ENCODE results near the gene ROS1.

The ROS1 gene

DNA sequence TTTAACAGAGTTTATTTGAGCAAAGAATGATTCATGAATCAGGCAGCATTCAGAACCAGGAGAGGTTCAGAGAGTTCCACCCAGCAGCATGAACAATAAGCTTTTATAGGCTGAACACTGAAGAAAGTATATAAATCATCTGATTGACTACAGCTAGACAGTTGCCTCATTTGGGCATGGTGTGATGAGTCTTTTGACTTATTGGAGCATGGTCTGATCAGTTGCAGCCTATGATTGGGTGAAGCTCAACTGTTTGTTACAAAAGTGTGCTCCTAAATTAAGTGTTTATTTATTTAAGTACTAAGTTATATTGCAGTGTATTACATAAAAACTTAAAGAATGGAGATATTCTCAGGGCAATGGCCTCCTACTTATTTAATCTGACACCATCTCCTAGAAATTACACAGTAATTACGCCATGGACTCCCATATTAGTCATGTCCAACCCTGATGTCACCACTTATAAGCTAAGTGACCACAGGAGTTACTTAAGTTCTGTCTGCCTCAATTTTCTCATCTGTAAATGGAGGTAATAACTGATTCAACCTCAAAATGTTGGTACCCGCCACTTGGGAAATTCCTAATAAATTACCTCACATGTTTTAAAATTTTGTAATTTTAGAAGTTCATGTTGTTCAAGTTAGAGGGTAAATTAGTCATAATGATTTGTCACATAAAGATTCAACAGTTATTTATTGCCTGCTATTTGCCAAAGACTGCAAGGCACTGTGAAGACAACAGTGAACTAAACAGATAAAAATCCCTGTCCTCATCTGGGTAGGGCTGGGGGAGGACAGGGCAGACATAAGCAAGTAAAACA lies 15.2 kb upstream of the ROS1 start:
- no peak for DNase-seq

- DNase-seq: no peak
Observed at GRCh38 chr6:117432273-117432672, 6.5 kb upstream of the ROS1 start.

DNA sequence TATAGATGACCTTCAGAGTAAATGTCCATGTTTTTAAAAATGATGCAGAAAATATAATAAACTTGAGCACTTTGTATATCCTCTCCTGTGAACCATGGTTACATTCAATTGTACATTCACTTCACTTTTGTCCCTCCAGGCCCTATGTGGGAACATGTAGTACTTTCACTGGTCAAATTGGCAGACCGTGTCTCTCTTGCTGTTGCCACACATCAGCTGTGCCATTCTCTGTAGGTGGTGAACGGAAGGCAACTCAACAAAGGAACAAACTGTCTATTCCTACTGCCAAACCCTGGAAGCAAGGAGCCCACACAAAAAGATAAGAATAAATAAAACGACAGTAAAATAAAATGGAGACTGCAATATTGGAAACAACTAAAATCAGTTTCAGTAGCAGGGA lies 2.0 kb downstream of the ROS1 start:
- DNase-seq: no peak

DNA sequence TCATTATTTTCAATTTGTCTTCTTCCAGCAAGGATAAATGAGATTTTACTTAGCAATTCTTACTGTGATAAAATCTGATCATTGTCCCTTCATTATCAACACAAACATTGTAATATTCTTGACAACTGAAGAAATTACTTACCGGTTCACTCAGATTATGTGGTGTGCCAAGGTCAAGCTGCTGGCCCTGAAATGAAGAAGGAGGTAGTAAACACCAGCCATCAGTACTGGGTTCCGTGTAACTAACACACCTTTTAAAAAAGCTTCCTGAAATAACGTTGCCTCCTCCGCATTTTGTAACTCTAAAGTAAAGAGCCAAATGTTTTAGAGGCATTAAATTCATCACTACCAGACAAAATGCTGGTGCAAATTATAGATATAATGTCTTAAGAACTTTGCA lies 7.4 kb downstream of the ROS1 start:
- DNase-seq: no peak

GRCh38 chr6:117417851-117418250 lies 7.9 kb downstream of the ROS1 start:
- DNase-seq: no peak

DNA sequence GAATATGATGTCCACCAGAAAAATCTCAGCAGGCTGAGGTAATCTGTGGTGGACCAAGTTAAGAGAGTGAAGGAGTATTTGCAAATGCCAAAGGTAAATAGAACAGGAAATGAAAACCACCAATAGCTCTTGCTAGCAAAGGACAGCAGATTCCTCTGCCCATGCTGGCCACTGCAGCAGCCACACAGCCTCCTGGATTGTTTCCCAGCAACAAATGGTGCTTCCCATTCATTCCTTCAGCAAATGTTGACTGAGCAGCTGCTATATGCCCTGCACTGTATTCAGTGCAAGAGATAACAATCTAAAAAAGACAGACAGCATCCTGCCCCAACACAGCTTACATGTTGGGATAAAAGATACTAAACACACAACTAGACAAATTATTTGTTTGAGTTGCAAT lies 11.0 kb downstream of the ROS1 start:
- no peak for DNase-seq

- no peak for DNase-seq
Observed at GRCh38 chr6:117411474-117411873, 14.3 kb downstream of the ROS1 start.

DNA sequence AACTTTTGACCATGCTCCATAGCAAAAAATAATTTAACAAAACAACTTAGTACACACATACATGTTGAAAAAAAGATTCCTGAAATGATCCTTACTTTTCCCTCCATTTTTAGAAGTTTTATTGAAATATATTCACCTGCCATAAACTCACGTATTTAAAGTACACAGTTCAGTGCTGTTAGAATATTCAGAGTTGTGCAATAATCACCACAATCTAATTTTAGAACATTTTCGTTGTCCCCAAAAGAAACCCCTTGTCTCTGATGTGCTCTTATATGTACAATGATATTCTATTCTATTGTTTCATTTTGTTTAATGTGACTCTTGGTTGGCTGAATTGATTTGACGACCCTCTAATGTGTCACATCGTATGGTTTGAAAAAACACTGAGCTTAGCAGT lies 15.9 kb downstream of the ROS1 start:
- DNase-seq: no peak

DNA sequence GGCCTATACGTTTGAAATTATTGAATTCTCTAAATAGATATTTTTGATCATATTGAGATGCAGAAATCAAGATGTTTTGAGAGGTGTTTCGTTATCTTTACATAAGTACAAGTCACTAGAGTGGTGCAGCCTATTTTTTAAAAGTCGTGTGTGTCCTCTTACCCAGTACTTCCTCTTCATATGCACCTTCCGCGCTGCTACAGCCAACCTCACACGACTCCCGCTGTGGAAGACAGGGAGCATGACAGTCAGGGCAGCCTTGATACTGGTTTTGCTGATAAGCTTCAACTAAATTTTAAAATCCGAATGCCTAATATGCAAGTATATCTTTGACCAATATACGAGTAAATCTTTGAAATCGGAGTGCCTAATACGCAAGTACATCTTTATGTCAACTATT lies 16.3 kb downstream of the ROS1 start:
- no peak for DNase-seq

DNA sequence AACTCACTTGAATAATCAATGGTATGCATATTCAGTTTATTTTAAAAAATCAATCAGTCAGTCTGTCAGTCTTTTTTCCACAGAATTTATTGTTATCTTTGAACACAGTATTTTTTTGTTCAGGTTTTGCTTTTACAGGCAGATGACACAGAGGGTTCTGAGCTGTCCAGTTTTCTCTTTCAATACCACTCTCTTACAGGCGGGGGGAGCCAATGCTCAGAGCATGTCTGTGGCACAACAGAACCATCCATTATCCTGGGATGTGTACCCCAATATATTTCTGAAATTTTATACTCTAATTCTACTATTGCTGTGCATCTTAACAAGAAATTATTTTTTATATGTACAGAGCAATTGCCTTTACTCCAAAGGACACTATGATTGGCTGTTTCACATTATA lies 21.2 kb downstream of the ROS1 start:
- no peak for DNase-seq

DNA sequence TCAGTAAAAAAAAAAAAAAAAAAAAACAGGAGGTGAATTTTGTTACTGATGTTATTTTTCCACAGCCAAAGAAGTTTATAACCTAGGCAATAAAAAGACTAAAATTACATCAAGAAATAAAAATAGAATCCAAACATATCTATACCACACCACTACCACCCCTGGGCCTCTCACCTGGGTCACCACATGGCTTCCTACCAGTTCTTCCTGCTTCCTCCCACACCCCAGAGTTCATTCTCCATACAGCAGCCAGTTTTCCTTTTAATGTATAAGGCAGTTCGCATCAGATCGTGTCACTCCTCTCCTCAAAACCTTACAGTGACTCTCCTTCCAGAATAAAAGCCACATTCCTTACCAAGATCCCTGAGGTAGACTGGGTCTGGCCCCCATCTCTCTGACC lies 23.9 kb downstream of the ROS1 start:
- no peak for DNase-seq

- no peak for DNase-seq
Observed at GRCh38 chr6:117399924-117400323, 25.8 kb downstream of the ROS1 start.

DNA sequence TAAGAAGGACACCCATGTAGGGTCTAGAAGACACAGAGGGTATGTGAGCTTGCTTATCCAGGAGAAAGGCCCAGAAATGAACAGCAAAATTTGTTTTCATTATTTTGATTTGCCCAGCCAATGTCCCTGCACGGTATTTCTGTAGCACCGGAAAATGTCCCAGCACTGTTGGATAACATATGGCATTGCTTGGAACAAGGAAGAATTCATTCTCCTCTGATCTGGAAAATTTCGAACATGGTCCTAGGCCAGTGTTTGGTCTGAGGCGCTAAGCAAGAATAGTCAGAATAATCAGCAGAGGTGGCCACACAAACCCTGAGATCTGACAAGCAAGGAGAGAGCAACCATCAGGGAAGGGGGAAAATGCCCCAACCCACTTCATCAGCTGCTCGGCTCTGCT lies 26.6 kb downstream of the ROS1 start:
- DNase-seq: no peak

DNA sequence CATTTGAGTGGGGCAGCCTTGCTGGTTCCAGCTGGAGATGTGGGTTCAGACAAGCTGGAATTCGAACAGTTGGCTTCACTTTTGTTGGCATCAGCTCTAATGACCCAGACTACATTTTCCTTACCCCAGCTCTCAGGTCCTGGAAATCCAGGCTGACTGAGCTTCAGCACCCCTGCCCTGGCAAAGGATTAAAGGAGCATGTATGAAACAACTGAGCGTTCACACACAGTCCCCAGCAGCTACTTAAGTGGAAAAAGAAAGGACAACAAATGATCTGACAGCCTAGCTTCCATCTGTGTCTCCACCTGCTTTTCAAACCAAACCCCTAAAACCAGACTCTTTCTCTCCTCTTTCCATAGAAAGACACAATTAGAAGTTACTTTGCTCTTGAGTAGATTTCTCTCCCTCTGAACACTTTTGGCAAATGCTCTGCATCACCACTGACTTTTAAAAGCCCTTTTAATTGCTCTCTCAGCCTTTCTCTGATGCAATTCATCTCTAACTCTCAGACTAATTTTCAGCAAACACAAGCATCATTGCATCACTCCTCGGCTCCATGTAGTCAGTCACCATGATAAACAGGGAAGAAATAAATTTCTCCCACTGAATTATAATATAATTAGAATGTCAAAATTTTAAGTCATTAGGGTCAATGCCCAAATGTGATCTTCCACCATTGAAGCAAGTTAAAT lies 28.1 kb downstream of the ROS1 start:
- DNase-seq: no peak

DNA sequence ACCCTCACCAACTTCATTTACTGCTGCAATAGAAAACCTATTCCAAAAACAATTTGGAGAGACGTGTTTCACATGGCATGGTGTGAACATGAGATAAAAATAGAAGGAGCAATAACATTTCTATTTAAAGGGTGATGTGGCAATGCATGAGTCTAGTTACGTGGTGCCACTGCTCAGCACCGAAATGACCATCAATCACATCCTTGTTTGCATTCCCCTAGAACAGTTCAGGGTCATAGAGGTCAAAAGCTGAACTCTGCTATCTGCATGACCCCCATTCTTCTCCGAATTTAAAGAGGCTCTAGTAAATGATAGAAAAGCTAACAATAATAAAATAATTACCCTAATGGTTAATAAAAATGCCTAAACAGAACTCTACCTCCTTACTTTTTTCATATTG lies 29.5 kb downstream of the ROS1 start:
- DNase-seq: no peak

GRCh38 chr6:117395164-117395563 lies 30.6 kb downstream of the ROS1 start:
- DNase-seq: no peak

DNA sequence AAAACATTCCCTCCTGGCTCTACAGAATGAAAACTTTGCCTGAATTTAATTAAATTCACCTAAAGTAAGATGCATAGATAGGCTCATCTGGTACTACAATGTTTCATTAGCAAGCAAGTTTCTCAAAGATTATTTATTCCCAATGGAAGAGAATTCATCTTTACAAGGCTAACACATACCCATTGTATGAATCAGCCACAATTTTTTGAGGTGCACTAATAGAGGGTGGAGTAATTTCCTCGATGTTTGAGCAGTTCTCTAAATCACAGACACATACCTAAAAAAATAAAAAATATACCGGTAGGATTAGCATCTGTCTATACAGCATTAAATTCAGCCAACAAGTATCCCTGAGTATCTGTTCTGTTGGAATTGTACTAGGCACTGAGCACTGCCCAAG lies 32.7 kb downstream of the ROS1 start:
- DNase-seq: no peak

- no peak for DNase-seq
Observed at GRCh38 chr6:117391874-117392583, 33.7 kb downstream of the ROS1 start.

GRCh38 chr6:117389227-117390057 lies 36.3 kb downstream of the ROS1 start:
- DNase-seq: no peak

- no peak for DNase-seq
Observed at GRCh38 chr6:117387454-117387974, 38.2 kb downstream of the ROS1 start.

DNA sequence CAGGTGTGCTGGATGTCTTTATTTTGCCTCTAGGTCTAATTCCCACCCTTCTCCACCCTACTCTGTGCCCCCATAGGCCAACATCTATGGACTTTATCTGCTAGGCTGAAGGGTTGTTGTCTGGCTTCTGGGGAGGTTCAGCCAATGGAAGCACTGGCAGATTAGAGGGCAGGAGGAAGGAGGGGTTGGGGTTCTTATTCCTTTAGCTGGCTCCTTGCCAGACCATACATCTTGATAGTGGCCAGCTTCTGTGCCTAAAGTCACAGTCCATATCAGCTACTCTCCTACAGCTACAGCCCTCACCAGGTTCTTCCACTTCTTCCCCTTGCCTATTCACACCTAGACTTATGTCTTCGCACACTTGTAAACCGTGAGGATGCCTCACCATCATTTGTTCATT lies 41.1 kb downstream of the ROS1 start:
- DNase-seq: no peak

DNA sequence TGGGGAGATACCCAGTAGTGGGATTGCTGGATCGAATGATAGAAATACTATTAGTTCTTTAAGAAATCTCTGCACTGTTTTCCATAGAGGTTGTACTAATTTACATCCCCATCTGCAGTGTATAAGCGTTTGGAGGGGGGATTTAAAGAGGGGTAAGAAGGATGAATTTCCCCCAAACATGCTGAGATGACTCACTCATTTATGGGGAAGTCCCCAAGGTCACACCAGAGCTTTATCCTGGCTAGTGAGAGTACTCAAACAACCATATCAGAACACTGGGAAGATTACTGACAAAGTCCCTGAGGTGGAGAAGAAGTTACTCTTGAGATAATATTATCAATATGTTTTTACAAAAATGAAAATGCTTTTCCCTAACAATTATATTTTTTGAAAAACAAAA lies 44.0 kb downstream of the ROS1 start:
- DNase-seq: no peak

- no peak for DNase-seq
Observed at GRCh38 chr6:117380298-117380697, 45.4 kb downstream of the ROS1 start.

Data from hippocampal formation (tissue), 2 donors.